Stimulated activated CD8-positive, alpha-beta memory T cell treated with anti-CD3 and anti-CD28 coated beads, Interleukin-4, amount 100 ng/mL, for 24 hours (primary cell): ENCODE data around the gene BCAS3.

ENCODE experiments used
- DNase-seq: peaks from one replicate; pipeline ENCODE4 v3.0.0-alpha.2; 2020; ENCODE audit warnings: low read depth

The BCAS3 gene

DNA sequence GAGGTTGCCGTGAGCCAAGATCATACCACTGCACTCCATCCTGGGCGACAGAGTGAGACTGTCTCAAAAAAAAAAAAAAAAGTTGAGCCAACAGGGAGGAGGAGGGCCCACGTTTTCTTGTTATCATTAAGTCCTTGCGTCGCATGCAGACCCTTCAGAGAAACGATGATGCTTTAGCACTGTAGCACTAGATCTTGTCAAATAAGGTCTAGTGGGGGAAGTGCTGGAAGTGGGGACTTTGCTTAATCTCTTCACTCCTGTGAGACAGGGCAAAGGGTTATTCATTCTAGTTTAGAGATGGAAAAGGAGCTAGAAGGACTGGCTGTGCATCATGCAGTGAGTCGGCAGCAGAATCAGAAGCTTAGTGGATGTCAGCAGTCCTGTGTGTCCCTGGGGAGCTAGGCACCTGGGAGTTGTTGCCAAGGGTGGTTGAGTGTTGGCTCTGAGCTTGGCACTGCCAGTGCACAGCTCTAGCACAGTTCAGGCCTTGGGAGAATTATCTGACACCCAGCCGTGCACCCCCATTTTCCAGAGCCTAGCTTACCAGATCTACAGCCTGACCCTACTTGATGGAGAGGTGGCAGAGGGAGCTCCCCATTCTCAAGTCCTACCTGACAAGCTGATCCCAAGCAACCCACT is 688.5 kb downstream of the BCAS3 start:
- no peak for DNase-seq

- DNase-seq: no peak
Observed at GRCh38 chr17:61366715-61367413, 689.2 kb downstream of the BCAS3 start.

DNA sequence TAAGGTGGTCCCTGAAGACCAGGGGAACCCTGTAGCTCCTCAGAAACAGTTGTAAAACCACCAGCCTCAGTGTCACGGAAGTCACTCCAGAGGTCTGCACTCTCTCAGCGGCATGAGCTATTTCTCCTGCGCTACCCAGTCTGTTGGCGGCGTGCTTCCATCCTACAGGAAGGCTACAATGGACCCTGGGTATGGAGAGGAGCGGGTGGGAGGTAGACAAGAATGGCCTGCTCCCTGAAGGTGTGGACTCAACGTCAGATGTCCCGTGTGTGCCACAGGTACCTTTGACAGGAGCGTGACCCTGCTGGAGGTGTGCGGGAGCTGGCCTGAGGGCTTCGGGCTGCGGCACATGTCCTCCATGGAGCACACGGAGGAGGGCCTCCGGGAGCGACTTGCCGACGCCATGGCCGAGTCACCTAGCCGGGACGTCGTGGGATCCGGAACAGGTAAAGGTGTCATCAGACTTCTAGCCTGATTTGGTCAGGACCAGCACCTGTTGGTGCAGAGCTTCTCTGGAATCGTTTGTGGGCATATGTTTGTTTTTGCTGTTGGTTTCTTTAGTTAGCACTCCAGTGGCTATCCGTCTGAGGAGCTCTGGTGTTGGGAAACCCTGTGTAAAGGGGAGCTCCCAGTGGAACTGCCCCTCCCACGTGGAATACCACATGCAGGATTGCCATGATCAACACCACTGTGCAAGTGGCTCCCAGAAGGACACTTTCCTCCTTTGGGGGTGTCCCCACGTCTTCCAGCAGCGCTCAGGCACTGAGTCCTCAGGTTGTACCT is 690.6 kb downstream of the BCAS3 start:
- DNase-seq: no peak

DNA sequence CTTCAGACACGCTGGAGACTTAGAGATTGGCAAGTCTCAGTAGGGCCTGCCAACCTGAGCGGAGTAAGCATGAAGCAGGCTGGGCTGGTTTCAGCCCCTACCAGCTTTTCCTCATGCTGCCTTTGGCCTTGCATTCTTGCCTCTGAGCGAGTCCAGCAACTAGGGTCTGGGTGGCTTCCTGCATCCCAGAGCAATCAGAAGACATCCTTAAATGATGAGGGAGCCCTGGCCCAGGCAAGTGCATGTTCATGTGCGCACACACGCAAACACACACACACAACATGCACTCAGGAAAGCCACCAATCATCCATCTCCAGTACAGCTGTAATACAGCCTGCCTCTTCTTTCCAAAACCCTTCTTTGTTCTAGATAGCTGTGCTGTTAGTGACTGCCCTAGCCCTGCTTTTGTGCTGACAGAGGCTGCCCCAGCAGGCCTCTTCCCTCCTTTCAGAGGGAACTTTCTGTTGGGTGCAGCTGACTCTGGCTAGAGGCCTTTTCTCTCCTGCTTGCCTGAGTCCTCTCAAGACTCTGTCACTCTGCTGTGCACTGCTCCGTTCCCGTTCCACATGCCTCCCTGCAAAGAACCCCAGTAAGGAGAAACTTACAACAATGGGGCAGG is 691.3 kb downstream of the BCAS3 start:
- no peak for DNase-seq

DNA sequence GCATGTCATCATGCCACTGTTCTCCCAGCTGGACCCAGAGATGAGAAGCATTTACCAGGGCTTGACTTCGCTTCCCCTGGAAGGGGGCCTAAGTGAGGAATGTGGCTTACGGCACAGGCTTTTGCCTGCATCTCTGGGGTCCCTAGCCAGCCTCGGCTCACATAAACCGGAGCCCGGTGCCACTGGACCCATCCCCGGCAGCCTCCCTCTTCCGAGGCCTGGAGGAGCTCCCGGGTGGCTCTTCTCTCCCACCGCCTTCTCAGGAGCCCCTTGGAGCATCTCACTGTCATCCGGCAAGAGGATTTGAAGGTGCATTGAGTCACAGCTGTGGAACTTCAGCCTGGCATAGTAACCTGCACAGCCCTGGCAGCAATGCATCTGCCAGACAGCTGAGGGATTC is 692.1 kb downstream of the BCAS3 start:
- DNase-seq: no peak

GRCh38 chr17:61371179-61371578 is 693.5 kb downstream of the BCAS3 start:
- no peak for DNase-seq

- no peak for DNase-seq
Observed at GRCh38 chr17:61371606-61372005, 694.0 kb downstream of the BCAS3 start.

DNA sequence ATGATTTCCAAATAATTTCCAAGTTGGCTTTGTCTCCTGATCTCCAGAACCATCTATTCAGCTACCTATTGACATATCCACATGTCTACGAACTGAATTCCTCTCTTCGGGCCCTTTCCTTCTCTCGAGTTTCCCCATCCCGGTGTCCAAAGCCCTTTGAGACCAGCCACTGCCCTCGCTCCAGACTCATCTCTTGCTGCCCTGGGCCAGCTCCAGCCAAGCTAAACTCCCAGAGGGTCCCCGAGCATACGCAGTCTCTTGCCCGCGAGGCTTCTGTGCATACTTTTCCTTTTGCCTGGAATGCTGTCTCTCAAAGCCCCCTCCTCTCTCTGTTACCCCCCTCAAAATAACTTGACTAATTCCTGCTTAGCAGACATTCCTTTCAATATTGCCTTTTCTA is 694.8 kb downstream of the BCAS3 start:
- no peak for DNase-seq

DNA sequence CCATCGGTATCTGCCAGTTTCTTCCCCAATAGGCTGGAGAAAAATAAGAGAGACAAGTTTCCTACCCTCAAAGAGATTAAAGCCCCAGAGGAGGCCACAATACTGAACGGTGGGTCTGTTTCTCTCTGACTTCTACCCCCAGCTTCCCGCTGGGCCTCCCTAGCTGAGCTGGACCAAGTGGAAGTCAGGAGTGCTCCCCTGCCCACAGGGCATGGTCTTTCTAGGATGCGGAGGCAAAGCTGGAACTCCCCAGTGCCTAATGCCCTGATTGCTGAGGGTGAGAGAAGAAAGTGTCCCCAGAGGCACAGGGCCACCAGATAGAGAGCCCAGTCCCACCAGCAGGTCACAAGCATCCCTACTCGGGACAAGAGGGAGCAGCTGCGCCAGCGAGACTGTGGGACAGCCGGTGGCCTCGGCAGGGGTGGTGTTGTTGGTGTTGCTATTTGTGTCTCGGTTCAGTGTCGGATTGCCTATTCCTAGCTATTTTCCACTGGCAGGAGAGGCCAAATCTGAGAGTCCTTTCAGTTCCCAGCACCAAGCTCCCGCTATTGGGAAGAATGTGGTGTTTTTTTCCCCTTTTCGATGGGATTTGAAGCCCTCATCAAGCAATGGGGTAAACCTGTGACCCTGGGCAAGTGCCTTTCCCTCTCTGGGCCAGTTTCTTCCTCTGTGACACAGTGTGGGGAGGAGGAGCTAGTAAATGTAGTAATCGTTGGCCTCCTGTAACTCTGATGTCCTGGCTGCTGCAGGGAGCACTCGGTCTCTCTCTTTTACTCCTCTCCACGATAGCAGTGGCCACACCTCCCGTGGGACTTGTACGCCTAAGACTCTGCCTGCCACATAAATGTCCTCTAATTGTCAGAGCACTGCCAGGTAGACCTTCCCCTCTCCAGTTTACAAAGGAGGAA is 699.5 kb downstream of the BCAS3 start:
- DNase-seq: no peak

- no peak for DNase-seq
Observed at GRCh38 chr17:61378658-61379456, 701.2 kb downstream of the BCAS3 start.

GRCh38 chr17:61379457-61380216 is 702.0 kb downstream of the BCAS3 start:
- DNase-seq: no peak

GRCh38 chr17:61380217-61380835 is 702.7 kb downstream of the BCAS3 start:
- DNase-seq: no peak

DNA sequence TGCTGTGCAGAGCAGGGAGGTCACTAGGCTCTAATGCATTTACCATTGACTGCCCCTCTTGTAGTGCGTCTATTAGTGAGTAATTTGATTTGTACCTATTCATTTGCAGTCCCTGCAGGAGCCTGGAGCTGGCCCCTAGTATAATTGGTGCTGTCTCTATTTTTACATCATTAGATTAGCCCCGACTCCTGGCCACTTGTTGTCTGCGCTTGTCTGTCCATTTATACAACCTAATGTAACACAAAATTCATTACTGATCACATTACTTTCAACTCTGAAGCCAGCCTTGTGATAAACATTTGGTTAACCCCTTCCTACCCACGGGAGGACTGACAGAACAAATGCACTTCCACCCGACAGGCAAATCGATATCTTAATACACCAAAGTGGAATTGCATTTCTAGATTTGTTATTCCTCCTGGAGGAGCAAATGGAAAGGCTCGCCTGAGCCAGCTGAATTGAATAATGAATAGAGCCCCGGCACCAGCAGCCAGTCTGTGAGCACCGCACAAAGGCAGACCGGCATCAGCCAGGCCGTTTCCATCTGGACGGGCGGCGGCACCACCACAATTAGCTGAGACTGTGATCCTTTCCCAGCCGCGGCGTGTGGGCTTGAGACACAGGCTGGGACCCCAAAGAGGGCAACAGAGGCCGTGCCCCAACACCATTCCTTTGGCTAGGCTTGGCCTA is 703.3 kb downstream of the BCAS3 start:
- no peak for DNase-seq

GRCh38 chr17:61381537-61381936 is 703.9 kb downstream of the BCAS3 start:
- DNase-seq: no peak

DNA sequence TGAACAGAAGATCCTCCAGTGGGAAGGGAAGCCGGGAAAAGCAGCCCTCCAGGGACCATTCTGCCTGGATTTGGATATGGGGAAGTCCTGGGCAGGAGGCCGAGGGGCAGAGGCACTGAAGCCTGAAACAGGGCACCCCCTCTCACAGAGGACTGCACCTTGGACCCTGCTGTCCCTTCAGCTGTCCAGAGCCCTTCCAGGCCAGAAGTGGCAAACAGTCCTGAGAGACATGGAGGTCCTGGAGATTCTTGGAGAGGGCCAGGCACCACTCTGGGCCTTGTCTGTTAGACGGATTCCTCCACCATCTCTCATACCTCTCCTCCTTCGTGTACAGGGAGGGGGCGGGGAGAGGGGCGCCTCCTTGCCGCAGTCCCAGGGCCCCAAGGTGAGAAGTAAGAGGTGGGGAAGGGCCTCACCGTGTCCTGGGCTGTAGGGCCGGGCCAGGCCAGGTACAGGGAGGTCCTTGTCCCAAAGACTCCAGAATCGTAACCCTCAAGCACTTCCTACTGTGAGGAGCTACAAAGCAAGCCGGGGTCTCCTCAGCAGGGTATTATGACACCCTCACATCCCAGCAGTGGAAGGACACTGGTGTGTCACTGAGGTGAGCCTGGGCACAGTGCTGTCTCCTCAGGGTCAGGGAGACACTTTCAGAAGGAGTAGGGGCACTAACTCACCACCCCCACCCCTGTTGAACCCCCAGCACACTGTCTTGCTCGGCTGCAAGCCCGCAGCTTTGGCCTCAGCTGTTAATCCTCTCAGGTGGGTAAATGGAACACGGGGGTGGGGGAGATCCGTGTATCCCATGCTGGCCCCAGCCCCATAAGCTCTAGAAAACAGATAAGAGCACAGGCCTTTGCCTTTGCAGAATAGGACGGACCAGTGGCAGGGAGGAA is 705.4 kb downstream of the BCAS3 start:
- no peak for DNase-seq

DNA sequence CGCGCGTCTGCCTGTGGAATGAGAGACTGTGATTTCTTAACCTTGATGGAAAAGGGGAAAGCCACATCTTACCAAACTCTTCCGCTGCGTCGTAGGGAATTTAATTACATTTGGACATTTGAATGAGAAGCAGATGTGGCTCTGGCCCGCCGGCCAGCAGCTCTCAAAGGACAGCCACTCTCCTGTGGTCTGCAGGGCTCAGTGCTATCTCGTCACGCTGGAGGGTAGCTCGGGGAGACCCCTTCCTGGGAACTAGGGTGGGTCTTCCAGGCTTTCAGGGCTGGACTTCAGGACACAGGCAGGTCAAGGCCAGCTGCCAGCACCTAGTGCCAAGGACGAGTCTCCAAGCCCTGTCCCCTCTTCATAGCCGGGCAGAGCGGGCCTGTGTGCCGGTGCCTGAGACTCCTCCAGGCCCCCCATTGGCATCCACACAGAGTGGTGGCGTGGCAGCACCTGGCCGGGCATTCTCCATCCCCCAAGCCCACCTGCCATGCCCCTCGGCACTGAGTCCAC is 706.1 kb downstream of the BCAS3 start:
- no peak for DNase-seq

- DNase-seq: no peak
Observed at GRCh38 chr17:61384354-61384691, 706.7 kb downstream of the BCAS3 start.
